MM.1S (cell line): ENCODE measurements around the gene LDHAL6B.

Experiments
- DNase-seq: peaks from one replicate; pipeline ENCODE4 v3.0.0-alpha.2; 2015
- H2AFZ ChIP-seq: fragments of 300-600 bp; sonication (generic); 2 replicates; pipeline ENCODE4 v1.6.0; 2016; ENCODE audit warnings: antibody characterized with exemption, low read length
- H3F3A ChIP-seq: fragments of 300-600 bp; sonication (generic); 2 replicates; pipeline ENCODE4 v1.6.1; 2016; ENCODE audit warnings: mild to moderate bottlenecking, antibody characterized with exemption, low read length, moderate library complexity, mixed read lengths; ENCODE audit not compliant: insufficient read depth
- H3K27ac ChIP-seq: fragments of 300-600 bp; sonication (generic); 2 replicates; pipeline ENCODE4 v1.5.1; 2016; ENCODE audit warnings: mild to moderate bottlenecking, low read length
- H3K27me3 ChIP-seq: fragments of 300-600 bp; sonication (generic); replicated peaks from 2 replicates; pipeline ENCODE4 v1.6.0; 2016; ENCODE audit warnings: low read length; ENCODE audit not compliant: insufficient read depth
- H3K36me3 ChIP-seq: fragments of 300-600 bp; sonication (generic); replicated peaks from 2 replicates; pipeline ENCODE4 v1.6.1; 2016; ENCODE audit warnings: mild to moderate bottlenecking, low read length, mixed read lengths; ENCODE audit not compliant: insufficient read depth
- H3K4me1 ChIP-seq: fragments of 300-600 bp; sonication (generic); 2 replicates; pipeline ENCODE4 v1.6.1; 2016; ENCODE audit warnings: low read length, mixed read lengths
- H3K4me2 ChIP-seq: fragments of 300-600 bp; sonication (generic); 2 replicates; pipeline ENCODE4 v1.6.0; 2016; ENCODE audit warnings: low read depth, low read length
- H3K4me3 ChIP-seq: fragments of 300-600 bp; sonication (generic); 2 replicates; pipeline ENCODE4 v1.5.1; 2016; ENCODE audit warnings: low read length, mixed read lengths
- H3K79me2 ChIP-seq: fragments of 300-600 bp; sonication (generic); 2 replicates; pipeline ENCODE4 v1.6.1; 2016; ENCODE audit warnings: mixed run types, low read length, mixed read lengths
- H3K9ac ChIP-seq: fragments of 300-600 bp; sonication (generic); 2 replicates; pipeline ENCODE4 v1.6.1; 2016; ENCODE audit warnings: low read length, mixed read lengths
- H3K9me2 ChIP-seq: fragments of 300-600 bp; sonication (generic); replicated peaks from 2 replicates; pipeline ENCODE4 v1.6.1; 2016; ENCODE audit warnings: mild to moderate bottlenecking, low read length, mixed read lengths; ENCODE audit not compliant: insufficient read depth
- H3K9me3 ChIP-seq: fragments of 300-600 bp; sonication (generic); replicated peaks from 2 replicates; pipeline ENCODE4 v1.6.1; 2016; ENCODE audit warnings: mild to moderate bottlenecking, low read length, mixed read lengths; ENCODE audit not compliant: insufficient read depth
- H4K20me1 ChIP-seq: fragments of 300-600 bp; sonication (generic); 2 replicates; pipeline ENCODE4 v1.6.1; 2016; ENCODE audit warnings: mild to moderate bottlenecking, low read length, moderate library complexity, mixed read lengths; ENCODE audit not compliant: insufficient read depth
- EZH2 ChIP-seq: fragments of 300-600 bp; sonication (generic); optimal IDR thresholded peaks from 2 replicates; pipeline ENCODE3; 2017; ENCODE audit warnings: low read depth, mild to moderate bottlenecking, antibody characterized with exemption, low read length, mixed read lengths
- EZH2phosphoT487 ChIP-seq: fragments of 300-600 bp; sonication (generic); IDR thresholded peaks from 2 replicates; pipeline ENCODE4 v1.6.1; 2018; ENCODE audit warnings: antibody characterized with exemption, low read length
- TF ChIP-seq, protein P1 (sequence below): fragments of 300-600 bp; sonication (generic); IDR thresholded peaks from 2 replicates; pipeline ENCODE4 v1.5.1; 2016; ENCODE audit warnings: antibody characterized with exemption, low read length, mixed read lengths

Gene LDHAL6B

GRCh38 chr15:59200560-59200959, 6.1 kb upstream of the LDHAL6B start:
- Histone ChIP-seq H4K20me1 (no peaks in the 10 kb centered on the region), H3K4me1 (no peaks in the 10 kb centered on the region), H3K9me2 (no peaks in the 10 kb centered on the region), H3K79me2 (no peaks in the 10 kb centered on the region), H3K4me3 (no peak overlapping the region), H3K9ac (no peak overlapping the region), H3K4me2 (no peak overlapping the region), H3K27me3 (no peaks in the 10 kb centered on the region), H3K36me3 (no peaks in the 10 kb centered on the region), H3K27ac (no peak overlapping the region), H3F3A (no peaks in the 10 kb centered on the region), H2AFZ (no peak overlapping the region), H3K9me3 (no peaks in the 10 kb centered on the region)
- TF ChIP-seq EZH2phosphoT487 (no peak), EZH2 (no peak)
- TF ChIP-seq, protein P1, sequence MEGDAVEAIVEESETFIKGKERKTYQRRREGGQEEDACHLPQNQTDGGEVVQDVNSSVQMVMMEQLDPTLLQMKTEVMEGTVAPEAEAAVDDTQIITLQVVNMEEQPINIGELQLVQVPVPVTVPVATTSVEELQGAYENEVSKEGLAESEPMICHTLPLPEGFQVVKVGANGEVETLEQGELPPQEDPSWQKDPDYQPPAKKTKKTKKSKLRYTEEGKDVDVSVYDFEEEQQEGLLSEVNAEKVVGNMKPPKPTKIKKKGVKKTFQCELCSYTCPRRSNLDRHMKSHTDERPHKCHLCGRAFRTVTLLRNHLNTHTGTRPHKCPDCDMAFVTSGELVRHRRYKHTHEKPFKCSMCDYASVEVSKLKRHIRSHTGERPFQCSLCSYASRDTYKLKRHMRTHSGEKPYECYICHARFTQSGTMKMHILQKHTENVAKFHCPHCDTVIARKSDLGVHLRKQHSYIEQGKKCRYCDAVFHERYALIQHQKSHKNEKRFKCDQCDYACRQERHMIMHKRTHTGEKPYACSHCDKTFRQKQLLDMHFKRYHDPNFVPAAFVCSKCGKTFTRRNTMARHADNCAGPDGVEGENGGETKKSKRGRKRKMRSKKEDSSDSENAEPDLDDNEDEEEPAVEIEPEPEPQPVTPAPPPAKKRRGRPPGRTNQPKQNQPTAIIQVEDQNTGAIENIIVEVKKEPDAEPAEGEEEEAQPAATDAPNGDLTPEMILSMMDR, result no peak
- no peak for DNase-seq

DNA sequence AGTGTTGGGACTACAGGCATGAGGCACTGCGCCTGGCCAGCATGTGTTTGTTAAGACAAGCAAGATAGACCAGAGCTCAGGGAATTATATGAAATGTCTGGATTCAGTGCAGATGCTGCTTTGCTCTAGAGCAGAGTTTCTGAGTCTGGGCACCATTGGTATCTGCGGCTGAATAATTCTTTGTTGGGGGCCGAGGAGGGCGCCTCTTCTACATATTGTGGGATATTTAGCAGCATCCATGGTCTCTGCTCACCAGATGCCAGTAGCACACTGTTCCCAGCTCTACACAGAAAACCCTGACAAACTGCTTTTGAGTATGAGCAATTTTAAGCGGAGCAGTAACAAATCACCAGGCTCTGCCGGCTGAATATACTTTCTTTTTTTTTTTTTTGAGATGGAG, 3.6 kb upstream of the LDHAL6B start:
- no peak overlapping the region for H3K4me2 ChIP-seq
- H3K79me2 ChIP-seq, result no peaks in the 10 kb centered on the region
- no peak overlapping the region for H3K9ac ChIP-seq
- no peaks in the 10 kb centered on the region for H3K4me1 ChIP-seq
- DNase-seq, result no peak
- H3K9me2 ChIP-seq, result no peaks in the 10 kb centered on the region
- TF ChIP-seq, protein P1, result no peak
- TF ChIP-seq EZH2, result no peak
- no peak for TF ChIP-seq EZH2phosphoT487
- H3K4me3 ChIP-seq, result no peak overlapping the region
- no peaks in the 10 kb centered on the region for H4K20me1 ChIP-seq
- H3K9me3 ChIP-seq, result no peaks in the 10 kb centered on the region
- H3K27ac ChIP-seq, result no peak overlapping the region
- no peaks in the 10 kb centered on the region for H3F3A ChIP-seq
- no peak overlapping the region for H2AFZ ChIP-seq
- no peaks in the 10 kb centered on the region for H3K36me3 ChIP-seq
- no peaks in the 10 kb centered on the region for H3K27me3 ChIP-seq

DNA sequence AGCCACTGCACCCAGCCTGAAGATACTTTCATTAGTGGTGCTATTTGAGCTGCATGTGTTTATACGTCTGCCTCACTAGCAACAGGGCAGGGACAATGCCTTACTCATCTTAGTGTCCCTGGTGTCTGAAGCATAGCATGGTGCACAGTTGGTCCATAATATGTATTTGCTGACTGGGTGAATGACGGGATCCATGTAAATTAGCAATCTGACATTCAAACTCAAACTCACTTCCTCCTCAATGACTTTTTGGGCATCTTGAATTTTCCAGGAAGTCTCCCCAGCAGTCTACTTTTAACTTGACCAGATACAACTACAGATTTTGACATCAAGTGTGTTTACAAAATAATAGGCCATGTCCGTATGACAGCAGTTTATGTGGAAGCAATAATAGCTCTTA, 3.0 kb upstream of the LDHAL6B start:
- TF ChIP-seq, protein P1, result no peak

More for the DNA sequence above, 3.0 kb upstream of the LDHAL6B start:
- no peaks in the 10 kb centered on the region for H3K9me3 ChIP-seq
- H3K4me1 ChIP-seq, result no peaks in the 10 kb centered on the region
- no peaks in the 10 kb centered on the region for H3K79me2 ChIP-seq
- no peaks in the 10 kb centered on the region for H3K9me2 ChIP-seq
- H3K36me3 ChIP-seq, result no peaks in the 10 kb centered on the region
- H4K20me1 ChIP-seq, result no peaks in the 10 kb centered on the region
- H3F3A ChIP-seq, result no peaks in the 10 kb centered on the region
- H2AFZ ChIP-seq, result no peak overlapping the region
- no peak overlapping the region for H3K9ac ChIP-seq
- no peak for DNase-seq
- H3K4me3 ChIP-seq, result no peak overlapping the region
- H3K27me3 ChIP-seq, result no peaks in the 10 kb centered on the region
- no peak overlapping the region for H3K27ac ChIP-seq
- H3K4me2 ChIP-seq, result no peak overlapping the region
